ENCODE data around the gene FHIT. TPM values are rescaled to one million over a fixed set of nuclear protein-coding genes. Genes with fewer than 3 reads are reported as not detected.
A peak's percentile ranks its signal among the peaks of the same experiment; 100 is the strongest.

FHIT gene
- total RNA-seq, 2 experiments from 2014 or later: 7.6 to 7.9 TPM

- no peak for DNase-seq
- TF ChIP-seq CTCF (IDR thresholded peaks at IDR 0.05): no peak
- H3K4me3 Mint-ChIP-seq: no peak overlapping the region
- no peak for ATAC-seq
- H3K27me3 Mint-ChIP-seq: no peaks in the 10 kb centered on the region
- no peak overlapping the region for H3K27ac Mint-ChIP-seq
- H3K36me3 Mint-ChIP-seq (ENCODE audit: low read depth): no peaks in the 10 kb centered on the region
- POLR2A ChIA-PET: no interaction called here
- CTCF ChIA-PET: no interaction called here
- intact Hi-C loops (cut with micrococcal nuclease): no loop called here
- H3K9me3 Mint-ChIP-seq: no peaks in the 10 kb centered on the region
- H3K4me1 Mint-ChIP-seq (ENCODE audit: low read depth): peaks cover 2% of the 10 kb centered on the region
These were observed 13.4 kb downstream of the FHIT start for GRCh38 chr3:61237858-61238257.

- DNase-seq: no peak
- peaks cover 2% of the 10 kb centered on the region for H3K4me1 Mint-ChIP-seq (ENCODE audit: low read depth)
- H3K4me3 Mint-ChIP-seq: no peak overlapping the region
- H3K9me3 Mint-ChIP-seq: no peaks in the 10 kb centered on the region
- POLR2A ChIA-PET: no interaction called here
- no peaks in the 10 kb centered on the region for H3K36me3 Mint-ChIP-seq (ENCODE audit: low read depth)
- CTCF ChIA-PET: no interaction called here
- peak; percentile 61 for ATAC-seq
- intact Hi-C loops (cut with micrococcal nuclease): no loop called here
- H3K27me3 Mint-ChIP-seq: no peaks in the 10 kb centered on the region
- no peak for TF ChIP-seq CTCF (IDR thresholded peaks at IDR 0.05)
- H3K27ac Mint-ChIP-seq: no peak overlapping the region
These were observed 14.7 kb downstream of the FHIT start for GRCh38 chr3:61236556-61236955.

- peaks cover 2% of the 10 kb centered on the region for H3K4me1 Mint-ChIP-seq (ENCODE audit: low read depth)
- H3K36me3 Mint-ChIP-seq (ENCODE audit: low read depth): no peaks in the 10 kb centered on the region
- ChIA-PET POLR2A (no interaction called here), CTCF (no interaction called here)
- no peak for TF ChIP-seq CTCF (IDR thresholded peaks at IDR 0.05)
- intact Hi-C loops (cut with micrococcal nuclease): no loop called here
- no peaks in the 10 kb centered on the region for H3K9me3 Mint-ChIP-seq
- no peak for DNase-seq
- no peak overlapping the region for H3K27ac Mint-ChIP-seq
- ATAC-seq: no peak
- H3K27me3 Mint-ChIP-seq: no peaks in the 10 kb centered on the region
- H3K4me3 Mint-ChIP-seq: no peak overlapping the region
These were observed 17.5 kb downstream of the FHIT start for GRCh38 chr3:61233746-61234145.

GRCh38 chr3:61231693-61232092 lies 19.6 kb downstream of the FHIT start:
- Mint-ChIP-seq H3K4me3 (no peak overlapping the region), H3K4me1 (ENCODE audit: low read depth) (peaks cover 2% of the 10 kb centered on the region), H3K27me3 (no peaks in the 10 kb centered on the region), H3K36me3 (ENCODE audit: low read depth) (no peaks in the 10 kb centered on the region), H3K9me3 (no peaks in the 10 kb centered on the region), H3K27ac (no peak overlapping the region)
- DNase-seq: no peak
- ATAC-seq: no peak
- no peak for TF ChIP-seq CTCF (IDR thresholded peaks at IDR 0.05)
- intact Hi-C loops (cut with micrococcal nuclease): no loop called here
- POLR2A ChIA-PET: no interaction called here
- CTCF ChIA-PET: no interaction called here

- intact Hi-C loops (cut with micrococcal nuclease): no loop called here
- no peak for DNase-seq
- no peak overlapping the region for H3K4me3 Mint-ChIP-seq
- POLR2A ChIA-PET: no interaction called here
- no peaks in the 10 kb centered on the region for H3K9me3 Mint-ChIP-seq
- no peak for ATAC-seq
- H3K4me1 Mint-ChIP-seq (ENCODE audit: low read depth): no peaks in the 10 kb centered on the region
- no peak overlapping the region for H3K27ac Mint-ChIP-seq
- CTCF ChIA-PET: no interaction called here
- H3K27me3 Mint-ChIP-seq: no peaks in the 10 kb centered on the region
- no peaks in the 10 kb centered on the region for H3K36me3 Mint-ChIP-seq (ENCODE audit: low read depth)
- TF ChIP-seq CTCF (IDR thresholded peaks at IDR 0.05): no peak
These were observed 23.5 kb downstream of the FHIT start for GRCh38 chr3:61227799-61228198.

Measured in activated CD8-positive, alpha-beta T cell treated with anti-CD3 and anti-CD28 coated beads for 36 hours (primary cell).